Thyroid gland (tissue), 4 donors: Measurements from ENCODE around the gene HMCN2. TPM values are rescaled to one million over a fixed set of nuclear protein-coding genes. Genes with fewer than 3 reads are reported as not detected.

Experiments used
- DNase-seq, 2 donors: peaks; one replicate each; pipeline ENCODE4 v3.0.0-alpha.2; 2019
- H3K27ac ChIP-seq, 3 donors: fragments of 200-600 bp; sonication (generic); 1 replicate in 2 of 3; 2 replicates in 1 of 3; pipeline ENCODE4 v1.5.1; 2016 to 2019; ENCODE audit warnings: mild to moderate bottlenecking in 1 of 3, moderate library complexity in 1 of 3
- H3K27me3 ChIP-seq: fragments of 200-600 bp; sonication (generic); one replicate; pipeline ENCODE4 v1.5.1; 2019
- H3K36me3 ChIP-seq, 2 donors: fragments of 200-600 bp; sonication (generic); one replicate each; pipeline ENCODE4 v1.5.1; 2016 to 2019
- H3K4me1 ChIP-seq, 2 donors: fragments of 200-600 bp; sonication (generic); one replicate each; pipeline ENCODE4 v1.5.1; 2017 to 2019
- H3K4me3 ChIP-seq, 3 donors: fragments of 200-600 bp; sonication (generic); replicated peaks in 1 of 3; 1 replicate in 2 of 3; 2 replicates in 1 of 3; pipeline ENCODE4 v1.5.1; 2016; ENCODE audit warnings: mild to moderate bottlenecking in 1 of 3
- H3K9me3 ChIP-seq: fragments of 200-600 bp; sonication (generic); one replicate; pipeline ENCODE4 v1.5.1; 2017
- POLR2A ChIP-seq, 2 donors: fragments of 450-650 bp; IDR thresholded peaks; one replicate each; pipeline ENCODE4 v1.6.1; 2017; ENCODE audit warnings: antibody characterized with exemption in 2 of 2, mild to moderate bottlenecking in 2 of 2, moderate library complexity in 1 of 2
- WGBS, 2 donors: methylation state at CpG; one replicate each; pipeline ENCODE4 v1.1.5; 2017; 5-methylcytosine and 5-hydroxymethylcytosine counted together
- intact Hi-C: fragments of 100-400 bp; cut with DNase I; formaldehyde crosslinking; loops from one replicate; pipeline ENCODE4 v1.15.1; 2023
- total RNA-seq, 4 donors: library from RNA; depleted of rRNA; stranded (reverse); fragments of >200 nt; gene quantifications; one replicate each; pipeline ENCODE4 v1.2.3, GENCODE V29; 2016
- TF ChIP-seq, protein P1 (sequence below), 6 experiments: fragments of 200-600 bp in 3 of 6; fragments of 450-650 bp in 3 of 6; sonication (generic) in 3 of 6; IDR thresholded peaks; one replicate each; pipeline ENCODE4 v1.5.1; 2016 to 2019; ENCODE audit warnings: antibody characterized with exemption in 6 of 6, mild to moderate bottlenecking in 2 of 6, inconsistent platforms in 1 of 6, moderate library complexity in 1 of 6

HMCN2 gene
- total RNA-seq, 4 donors from 2014 or later = 1.7 to 5.5 (median 3.5) TPM

DNA sequence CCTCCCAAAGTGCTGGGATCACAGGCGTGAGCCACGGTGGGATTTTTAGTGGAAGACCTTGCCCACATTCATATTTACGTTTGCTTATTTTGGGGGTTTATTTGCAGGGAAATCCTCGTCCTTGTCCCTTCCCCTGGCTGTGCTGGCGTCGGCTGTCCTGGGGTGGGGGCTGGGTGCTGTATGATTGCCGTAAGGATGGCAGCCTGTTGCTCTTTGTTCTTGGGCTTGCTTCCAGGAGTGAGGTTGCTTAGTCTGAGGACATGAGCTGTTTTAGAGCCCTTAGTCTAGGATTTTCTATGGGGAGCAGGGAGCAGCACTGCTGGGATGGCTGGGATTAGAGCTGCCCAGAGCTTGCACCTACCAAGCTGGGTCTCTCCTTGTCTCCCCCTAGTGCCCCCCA lies 93.4 kb downstream of the HMCN2 start:
- Histone ChIP-seq H3K4me1 (peaks cover 15 to 29% of the 10 kb centered on the region in 2 donors), H3K36me3 (no peaks in the 10 kb centered on the region), H3K9me3 (no peaks in the 10 kb centered on the region), H3K27ac (no peak overlapping the region), H3K27me3 (no peaks in the 10 kb centered on the region), H3K4me3 (no peak overlapping the region)
- TF ChIP-seq POLR2A (IDR thresholded peaks at IDR 0.05) = no peak
- TF ChIP-seq, protein P1, sequence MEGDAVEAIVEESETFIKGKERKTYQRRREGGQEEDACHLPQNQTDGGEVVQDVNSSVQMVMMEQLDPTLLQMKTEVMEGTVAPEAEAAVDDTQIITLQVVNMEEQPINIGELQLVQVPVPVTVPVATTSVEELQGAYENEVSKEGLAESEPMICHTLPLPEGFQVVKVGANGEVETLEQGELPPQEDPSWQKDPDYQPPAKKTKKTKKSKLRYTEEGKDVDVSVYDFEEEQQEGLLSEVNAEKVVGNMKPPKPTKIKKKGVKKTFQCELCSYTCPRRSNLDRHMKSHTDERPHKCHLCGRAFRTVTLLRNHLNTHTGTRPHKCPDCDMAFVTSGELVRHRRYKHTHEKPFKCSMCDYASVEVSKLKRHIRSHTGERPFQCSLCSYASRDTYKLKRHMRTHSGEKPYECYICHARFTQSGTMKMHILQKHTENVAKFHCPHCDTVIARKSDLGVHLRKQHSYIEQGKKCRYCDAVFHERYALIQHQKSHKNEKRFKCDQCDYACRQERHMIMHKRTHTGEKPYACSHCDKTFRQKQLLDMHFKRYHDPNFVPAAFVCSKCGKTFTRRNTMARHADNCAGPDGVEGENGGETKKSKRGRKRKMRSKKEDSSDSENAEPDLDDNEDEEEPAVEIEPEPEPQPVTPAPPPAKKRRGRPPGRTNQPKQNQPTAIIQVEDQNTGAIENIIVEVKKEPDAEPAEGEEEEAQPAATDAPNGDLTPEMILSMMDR (IDR thresholded peaks at IDR 0.05) = no peak
- intact Hi-C loops = no loop called here
- WGBS, 2 donors = 68 to 81% methylated on average over 7 of the region's 7 CpGs
- DNase-seq = peak in 1 of 2 donors; percentile 16

DNA sequence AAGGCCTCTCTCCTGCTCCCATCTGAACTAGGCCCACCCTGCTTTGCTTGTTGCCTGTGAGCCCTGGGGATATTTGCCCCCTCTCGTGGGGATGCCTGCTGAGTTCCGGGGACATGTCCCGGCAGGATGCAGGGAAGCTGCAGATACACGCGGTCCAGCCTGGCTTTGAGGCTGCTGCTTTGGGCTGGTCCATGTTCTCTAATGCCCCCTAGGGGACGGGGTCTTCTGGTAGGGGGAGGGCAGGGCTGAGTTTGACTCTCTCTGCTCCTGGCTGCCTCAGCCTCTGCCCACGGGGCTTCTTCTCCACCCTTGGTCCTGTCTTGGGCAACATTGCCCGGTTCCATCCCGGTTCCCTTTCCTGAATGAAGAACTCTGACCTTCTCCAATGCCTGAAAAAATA lies 94.3 kb downstream of the HMCN2 start:
- DNase-seq = no peak
- Histone ChIP-seq H3K27me3 (no peaks in the 10 kb centered on the region), H3K27ac (no peak overlapping the region), H3K4me1 (peaks cover 15 to 27% of the 10 kb centered on the region in 2 donors), H3K9me3 (no peaks in the 10 kb centered on the region), H3K36me3 (no peaks in the 10 kb centered on the region), H3K4me3 (no peak overlapping the region)
- TF ChIP-seq, protein P1 (IDR thresholded peaks at IDR 0.05) = no peak
- no peak for TF ChIP-seq POLR2A (IDR thresholded peaks at IDR 0.05)
- intact Hi-C loops = no loop called here
- 74 to 83% methylated on average over 7 to 8 of the region's 9 CpGs for WGBS, 2 donors

DNA sequence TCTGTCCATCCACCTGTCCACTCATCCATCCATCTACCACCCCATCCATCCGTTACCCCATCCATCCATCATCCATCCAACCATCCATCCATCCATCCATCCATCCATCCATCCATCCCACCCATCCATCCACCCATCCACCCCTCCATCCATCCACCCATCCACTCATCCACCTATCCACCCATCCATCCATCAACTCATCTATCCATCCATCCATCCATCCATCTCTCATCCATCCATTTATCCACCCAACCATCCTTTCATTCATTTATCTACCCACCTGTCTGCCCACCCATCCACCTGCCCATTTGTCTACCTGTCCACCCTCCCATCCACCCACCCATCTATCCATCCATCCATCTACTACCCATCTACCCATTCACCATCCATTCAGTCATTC lies 95.1 kb downstream of the HMCN2 start:
- 94 to 98% methylated on average over 1 of the region's 1 CpG for WGBS, 2 donors

GRCh38 chr9:130361873-130362362 lies 96.4 kb downstream of the HMCN2 start:
- WGBS, 2 donors = 87 to 95% methylated on average over 6 to 7 of the region's 9 CpGs
- no peaks in the 10 kb centered on the region for H3K27me3 ChIP-seq
- no peak for DNase-seq
- no peaks in the 10 kb centered on the region for H3K9me3 ChIP-seq
- H3K27ac ChIP-seq = no peak overlapping the region
- no peaks in the 10 kb centered on the region for H3K36me3 ChIP-seq
- H3K4me3 ChIP-seq = no peak overlapping the region
- intact Hi-C loops = no loop called here
- H3K4me1 ChIP-seq = peaks cover 15 to 20% of the 10 kb centered on the region in 2 donors
- TF ChIP-seq, protein P1 (IDR thresholded peaks at IDR 0.05) = no peak
- TF ChIP-seq POLR2A (IDR thresholded peaks at IDR 0.05) = no peak

More for the DNA sequence above, 95.1 kb downstream of the HMCN2 start:
- H3K9me3 ChIP-seq = no peaks in the 10 kb centered on the region
- no peak overlapping the region for H3K27ac ChIP-seq
- no peaks in the 10 kb centered on the region for H3K36me3 ChIP-seq
- H3K27me3 ChIP-seq = no peaks in the 10 kb centered on the region
- H3K4me1 ChIP-seq = peaks cover 15 to 20% of the 10 kb centered on the region in 2 donors
- H3K4me3 ChIP-seq = no peak overlapping the region
- TF ChIP-seq, protein P1 (IDR thresholded peaks at IDR 0.05) = no peak
- no peak for TF ChIP-seq POLR2A (IDR thresholded peaks at IDR 0.05)
- intact Hi-C loops = no loop called here
- DNase-seq = no peak

GRCh38 chr9:130362691-130363090 lies 97.1 kb downstream of the HMCN2 start:
- H3K36me3 ChIP-seq = no peaks in the 10 kb centered on the region
- peaks cover 15 to 19% of the 10 kb centered on the region in 2 donors for H3K4me1 ChIP-seq
- no peak overlapping the region for H3K4me3 ChIP-seq
- TF ChIP-seq POLR2A (IDR thresholded peaks at IDR 0.05) = no peak
- TF ChIP-seq, protein P1 (IDR thresholded peaks at IDR 0.05) = no peak
- no peaks in the 10 kb centered on the region for H3K9me3 ChIP-seq
- intact Hi-C loops = no loop called here
- 67 to 96% methylated on average over 1 to 8 of the region's 13 CpGs for WGBS, 2 donors
- H3K27ac ChIP-seq = no peak overlapping the region
- no peak for DNase-seq
- no peaks in the 10 kb centered on the region for H3K27me3 ChIP-seq
